HEK293 (cell line): ENCODE results near the gene SMIM22.

Experiments used
- CTCF ChIA-PET: fragments of 350-600 bp; formaldehyde crosslinking; extraction: SDS; loops from one replicate; lab custom pipeline; 2021; ENCODE audit warnings: antibody characterized with exemption; lab: Yijun Ruan, JAX
- POLR2A ChIA-PET: fragments of 300-600 bp; formaldehyde crosslinking; extraction: SDS; loops from one replicate; lab custom pipeline; 2020; ENCODE audit warnings: antibody characterized with exemption, inconsistent platforms; lab: Yijun Ruan, JAX
- H3K27ac ChIP-seq: fragments of 200-500 bp; sonication (Bioruptor generic); 2 replicates; pipeline ENCODE4 v1.5.1; 2014; ENCODE audit warnings: low read depth, low read length, control low read depth, inconsistent platforms; ENCODE audit errors: extremely low read depth
- H3K36me3 ChIP-seq, 2 experiments: fragments of 200-500 bp in 1 of 2; sonication (Bioruptor generic) in 1 of 2; 1 replicate in 1 of 2; 2 replicates in 1 of 2; pipeline ENCODE4 v1.5.1; 2014 to 2017; ENCODE audit warnings: inconsistent platforms in 2 of 2, low read length in 2 of 2; ENCODE audit not compliant: control insufficient read depth in 2 of 2, insufficient read depth in 1 of 2
- H3K4me1 ChIP-seq: fragments of 200-500 bp; sonication (Bioruptor generic); 2 replicates; pipeline ENCODE4 v1.5.1; 2014; ENCODE audit warnings: mild to moderate bottlenecking, low read length, inconsistent platforms; ENCODE audit not compliant: control insufficient read depth, insufficient read depth
- H3K4me3 ChIP-seq: 2 replicates; pipeline ENCODE4 v1.5.1; 2011; ENCODE audit warnings: low read depth, mild to moderate bottlenecking, control low read depth, low read length, moderate library complexity
- H3K9me3 ChIP-seq: fragments of 200-500 bp; sonication (Bioruptor generic); 2 replicates; pipeline ENCODE4 v1.5.1; 2014; ENCODE audit warnings: low read depth, low read length, inconsistent platforms; ENCODE audit not compliant: control insufficient read depth, insufficient read depth
- GLIS1 ChIP-seq: fragments of 450-650 bp; formaldehyde crosslinking; IDR thresholded peaks from 2 replicates; pipeline ENCODE4 v1.5.1; 2016; ENCODE audit warnings: missing biosample characterization, missing genetic modification characterization
- GLIS2 ChIP-seq: fragments of 450-650 bp; formaldehyde crosslinking; IDR thresholded peaks from 2 replicates; pipeline ENCODE4 v1.5.1; 2016; ENCODE audit warnings: missing biosample characterization, missing genetic modification characterization
- KLF1 ChIP-seq: fragments of 450-650 bp; formaldehyde crosslinking; IDR thresholded peaks from 2 replicates; pipeline ENCODE4 v1.5.1; 2016; ENCODE audit warnings: missing biosample characterization, missing genetic modification characterization
- SP2 ChIP-seq: fragments of 450-650 bp; formaldehyde crosslinking; IDR thresholded peaks from 2 replicates; pipeline ENCODE4 v1.5.1; 2016; ENCODE audit warnings: missing biosample characterization, missing genetic modification characterization
- TCF7L2 ChIP-seq: IDR thresholded peaks from 2 replicates; pipeline ENCODE4 v1.6.1; 2011; ENCODE audit warnings: low read depth, mild to moderate bottlenecking, inconsistent platforms, low read length, moderate library complexity, borderline replicate concordance
- ZBTB48 ChIP-seq: fragments of 450-650 bp; formaldehyde crosslinking; IDR thresholded peaks from 2 replicates; pipeline ENCODE4 v1.5.1; 2016; ENCODE audit warnings: missing biosample characterization, missing genetic modification characterization
- ZIC2 ChIP-seq: fragments of 450-650 bp; formaldehyde crosslinking; IDR thresholded peaks from 2 replicates; pipeline ENCODE4 v1.5.1; 2016; ENCODE audit warnings: missing biosample characterization, missing genetic modification characterization
- ZNF10 ChIP-seq: fragments of 450-650 bp; formaldehyde crosslinking; IDR thresholded peaks from 2 replicates; pipeline ENCODE4 v1.5.1; 2017; ENCODE audit warnings: missing biosample characterization, missing genetic modification characterization
- ZNF140 ChIP-seq: fragments of 450-650 bp; formaldehyde crosslinking; IDR thresholded peaks from 2 replicates; pipeline ENCODE4 v1.5.1; 2016; ENCODE audit warnings: missing biosample characterization, missing genetic modification characterization
- ZNF266 ChIP-seq: fragments of 450-650 bp; formaldehyde crosslinking; IDR thresholded peaks from 2 replicates; pipeline ENCODE4 v1.5.1; 2016; ENCODE audit warnings: missing biosample characterization, missing genetic modification characterization, low read depth
- ZNF311 ChIP-seq: fragments of 450-650 bp; formaldehyde crosslinking; IDR thresholded peaks from 2 replicates; pipeline ENCODE4 v1.5.1; 2017; ENCODE audit warnings: missing biosample characterization, missing genetic modification characterization, borderline replicate concordance
- ZNF362 ChIP-seq: fragments of 450-650 bp; formaldehyde crosslinking; IDR thresholded peaks from 2 replicates; pipeline ENCODE4 v1.5.1; 2016; ENCODE audit warnings: missing biosample characterization, missing genetic modification characterization
- ZNF391 ChIP-seq: fragments of 450-650 bp; formaldehyde crosslinking; IDR thresholded peaks from 2 replicates; pipeline ENCODE4 v1.5.1; 2016; ENCODE audit warnings: low read depth, missing biosample characterization, missing genetic modification characterization, borderline replicate concordance
- ZNF596 ChIP-seq: fragments of 450-650 bp; IDR thresholded peaks from 2 replicates; pipeline ENCODE4 v1.5.0; 2018; ENCODE audit warnings: missing biosample characterization, mild to moderate bottlenecking, missing genetic modification characterization, moderate library complexity
- ZNF629 ChIP-seq: fragments of 450-650 bp; formaldehyde crosslinking; IDR thresholded peaks from 2 replicates; pipeline ENCODE4 v1.5.1; 2017; ENCODE audit warnings: missing biosample characterization, missing genetic modification characterization
- ZNF701 ChIP-seq: fragments of 450-650 bp; formaldehyde crosslinking; IDR thresholded peaks from 2 replicates; pipeline ENCODE4 v1.5.1; 2016; ENCODE audit warnings: missing biosample characterization, missing genetic modification characterization
- ZNF768 ChIP-seq: fragments of 450-650 bp; formaldehyde crosslinking; IDR thresholded peaks from 2 replicates; pipeline ENCODE4 v1.5.1; 2018; ENCODE audit warnings: missing biosample characterization, mild to moderate bottlenecking, missing genetic modification characterization
- ZNF837 ChIP-seq: fragments of 450-650 bp; formaldehyde crosslinking; IDR thresholded peaks from 2 replicates; pipeline ENCODE4 v1.5.1; 2016; ENCODE audit warnings: missing biosample characterization, missing genetic modification characterization
- TF ChIP-seq, protein P1 (sequence below): fragments of 450-650 bp; formaldehyde crosslinking; IDR thresholded peaks from 2 replicates; pipeline ENCODE4 v1.5.1; 2016; ENCODE audit warnings: missing biosample characterization, missing genetic modification characterization, borderline replicate concordance

The SMIM22 gene

GRCh38 chr16:4799171-4799855 is 4.1 kb downstream of the SMIM22 start:
- Histone ChIP-seq H3K9me3 (no peaks in the 10 kb centered on the region), H3K4me3 (no peak overlapping the region), H3K36me3 (peaks cover 0 to 33% of the 10 kb centered on the region in 2 experiments; a peak in 1 of 3 replicates), H3K4me1 (peaks cover 3% of the 10 kb centered on the region; the same call in 1 of the 2 replicates), H3K27ac (no peak overlapping the region)
- CTCF ChIA-PET, result interaction anchor here (0.6 kb wide), 1 partner anchor 616 kb away, joined by 5 read pairs; no protein-coding TSS in a partner anchor
- peak; percentile 80; the same call in 1 of the 2 replicates for TF ChIP-seq ZNF768 (tag by site-specific recombination)
- no peak for TF ChIP-seq ZNF629 (tag by site-specific recombination)
- TF ChIP-seq TCF7L2, result no peak
- no peak for TF ChIP-seq ZNF140 (tag by site-specific recombination)
- POLR2A ChIA-PET, result interaction anchor here (0.6 to 2.4 kb wide), 2 partner anchors 18 to 31 kb away, joined by 3 to 6 read pairs; no protein-coding TSS in a partner anchor

GRCh38 chr16:4800290-4801041 is 5.3 kb downstream of the SMIM22 start:
- Histone ChIP-seq H3K36me3 (peaks cover 0 to 45% of the 10 kb centered on the region in 2 experiments; a peak in 2 of 3 replicates), H3K4me3 (no peak overlapping the region), H3K27ac (peak overlapping the region; percentile 46; the same call in 1 of the 2 replicates), H3K9me3 (no peaks in the 10 kb centered on the region), H3K4me1 (peaks cover 3% of the 10 kb centered on the region; the same call in 1 of the 2 replicates)
- POLR2A ChIA-PET, result interaction anchor here (0.6 to 3.2 kb wide), 4 partner anchors 12 to 149 kb away, joined by 3 to 19 read pairs (median 6); partner anchors contain the start of genes GLYR1, SEPTIN12 and UBN1
- TF ChIP-seq ZNF10 (tag by site-specific recombination) (peak; percentile 75), ZNF701 (tag by site-specific recombination) (no peak), GLIS2 (tag by site-specific recombination) (0 out of 2 replicates have a peak, but pooled peaks have one; percentile 13), SP2 (tag by site-specific recombination) (peak; percentile 46; the same call in 1 of the 2 replicates), ZNF362 (tag by site-specific recombination) (no peak), KLF1 (tag by site-specific recombination) (peak; percentile 8; the same call in 1 of the 2 replicates), GLIS1 (tag by site-specific recombination) (peak; percentile 75), ZNF391 (tag by site-specific recombination) (no peak), ZNF266 (tag by site-specific recombination) (no peak), ZNF837 (no peak), ZBTB48 (tag by site-specific recombination) (0 out of 2 replicates have a peak, but pooled peaks have one; percentile 3), ZNF311 (tag by site-specific recombination) (no peak), ZIC2 (tag by site-specific recombination) (peak; percentile 67), ZNF596 (no peak)
- TF ChIP-seq, protein P1, sequence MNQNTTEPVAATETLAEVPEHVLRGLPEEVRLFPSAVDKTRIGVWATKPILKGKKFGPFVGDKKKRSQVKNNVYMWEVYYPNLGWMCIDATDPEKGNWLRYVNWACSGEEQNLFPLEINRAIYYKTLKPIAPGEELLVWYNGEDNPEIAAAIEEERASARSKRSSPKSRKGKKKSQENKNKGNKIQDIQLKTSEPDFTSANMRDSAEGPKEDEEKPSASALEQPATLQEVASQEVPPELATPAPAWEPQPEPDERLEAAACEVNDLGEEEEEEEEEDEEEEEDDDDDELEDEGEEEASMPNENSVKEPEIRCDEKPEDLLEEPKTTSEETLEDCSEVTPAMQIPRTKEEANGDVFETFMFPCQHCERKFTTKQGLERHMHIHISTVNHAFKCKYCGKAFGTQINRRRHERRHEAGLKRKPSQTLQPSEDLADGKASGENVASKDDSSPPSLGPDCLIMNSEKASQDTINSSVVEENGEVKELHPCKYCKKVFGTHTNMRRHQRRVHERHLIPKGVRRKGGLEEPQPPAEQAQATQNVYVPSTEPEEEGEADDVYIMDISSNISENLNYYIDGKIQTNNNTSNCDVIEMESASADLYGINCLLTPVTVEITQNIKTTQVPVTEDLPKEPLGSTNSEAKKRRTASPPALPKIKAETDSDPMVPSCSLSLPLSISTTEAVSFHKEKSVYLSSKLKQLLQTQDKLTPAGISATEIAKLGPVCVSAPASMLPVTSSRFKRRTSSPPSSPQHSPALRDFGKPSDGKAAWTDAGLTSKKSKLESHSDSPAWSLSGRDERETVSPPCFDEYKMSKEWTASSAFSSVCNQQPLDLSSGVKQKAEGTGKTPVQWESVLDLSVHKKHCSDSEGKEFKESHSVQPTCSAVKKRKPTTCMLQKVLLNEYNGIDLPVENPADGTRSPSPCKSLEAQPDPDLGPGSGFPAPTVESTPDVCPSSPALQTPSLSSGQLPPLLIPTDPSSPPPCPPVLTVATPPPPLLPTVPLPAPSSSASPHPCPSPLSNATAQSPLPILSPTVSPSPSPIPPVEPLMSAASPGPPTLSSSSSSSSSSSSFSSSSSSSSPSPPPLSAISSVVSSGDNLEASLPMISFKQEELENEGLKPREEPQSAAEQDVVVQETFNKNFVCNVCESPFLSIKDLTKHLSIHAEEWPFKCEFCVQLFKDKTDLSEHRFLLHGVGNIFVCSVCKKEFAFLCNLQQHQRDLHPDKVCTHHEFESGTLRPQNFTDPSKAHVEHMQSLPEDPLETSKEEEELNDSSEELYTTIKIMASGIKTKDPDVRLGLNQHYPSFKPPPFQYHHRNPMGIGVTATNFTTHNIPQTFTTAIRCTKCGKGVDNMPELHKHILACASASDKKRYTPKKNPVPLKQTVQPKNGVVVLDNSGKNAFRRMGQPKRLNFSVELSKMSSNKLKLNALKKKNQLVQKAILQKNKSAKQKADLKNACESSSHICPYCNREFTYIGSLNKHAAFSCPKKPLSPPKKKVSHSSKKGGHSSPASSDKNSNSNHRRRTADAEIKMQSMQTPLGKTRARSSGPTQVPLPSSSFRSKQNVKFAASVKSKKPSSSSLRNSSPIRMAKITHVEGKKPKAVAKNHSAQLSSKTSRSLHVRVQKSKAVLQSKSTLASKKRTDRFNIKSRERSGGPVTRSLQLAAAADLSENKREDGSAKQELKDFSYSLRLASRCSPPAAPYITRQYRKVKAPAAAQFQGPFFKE (tag by site-specific recombination), result no peak
- CTCF ChIA-PET, result interaction anchor here (0.8 kb wide), 1 partner anchor 155 kb away, joined by 4 read pairs; no protein-coding TSS in a partner anchor
